GM20431 (cell line): ENCODE measurements around the gene KIFBP.
"Not testable (repeated sequence)": the region's sequence is repeated elsewhere in the genome, so short reads cannot be mapped to it uniquely, and the experiment has no call there.

Experiments
- in situ Hi-C: fragments of 300-500 bp; cut with MseI, MboI; formaldehyde crosslinking; loops from one replicate; pipeline ENCODE4 v1.15.0; 2020; ENCODE audit warnings: low sequenced_read_pairs; ENCODE audit not compliant: unreplicated experiment

KIFBP gene

DNA sequence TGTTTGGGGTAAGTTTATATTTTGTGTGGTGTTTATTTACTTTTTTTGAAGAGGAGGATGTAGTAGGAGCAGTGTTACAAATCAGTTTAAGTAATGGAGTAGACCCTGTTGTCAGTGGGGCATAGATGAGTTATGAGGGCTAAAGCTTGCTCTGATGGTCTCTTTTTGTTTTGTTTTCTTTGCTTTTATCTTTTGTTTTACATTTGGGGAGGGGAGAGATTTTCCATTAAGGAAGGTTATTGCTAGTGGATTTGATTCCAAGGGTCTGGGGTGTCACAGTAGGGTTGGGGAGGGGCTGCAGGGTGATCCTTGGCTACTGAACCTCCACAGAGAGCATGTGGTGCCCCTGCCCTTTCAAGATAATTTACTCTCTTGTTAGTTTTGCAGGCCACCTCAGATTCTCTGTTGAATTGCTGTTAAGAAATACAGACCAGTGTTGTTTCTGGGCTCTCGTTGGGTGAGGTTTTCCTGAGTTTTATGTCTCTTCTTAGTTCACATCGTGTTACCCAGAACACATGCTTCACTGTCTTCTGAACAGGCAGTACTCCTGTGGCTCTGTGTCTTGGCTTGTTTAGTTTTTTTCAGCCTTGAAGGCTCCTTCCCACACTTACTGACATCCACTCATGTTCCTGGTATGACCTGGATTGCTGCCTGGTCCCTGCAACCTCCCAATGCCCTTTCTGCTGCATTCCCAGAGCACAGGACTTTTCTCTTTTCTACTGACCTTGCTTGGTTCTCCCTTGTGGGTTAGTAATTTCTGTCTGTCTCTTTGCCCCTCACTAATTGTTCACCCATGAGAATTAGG, 4.2 kb downstream of the KIFBP start:
- in situ Hi-C loops: loop anchor here (25.0 kb wide), 1 partner anchor 219 kb away; the partner anchor contains the start of gene HKDC1

DNA sequence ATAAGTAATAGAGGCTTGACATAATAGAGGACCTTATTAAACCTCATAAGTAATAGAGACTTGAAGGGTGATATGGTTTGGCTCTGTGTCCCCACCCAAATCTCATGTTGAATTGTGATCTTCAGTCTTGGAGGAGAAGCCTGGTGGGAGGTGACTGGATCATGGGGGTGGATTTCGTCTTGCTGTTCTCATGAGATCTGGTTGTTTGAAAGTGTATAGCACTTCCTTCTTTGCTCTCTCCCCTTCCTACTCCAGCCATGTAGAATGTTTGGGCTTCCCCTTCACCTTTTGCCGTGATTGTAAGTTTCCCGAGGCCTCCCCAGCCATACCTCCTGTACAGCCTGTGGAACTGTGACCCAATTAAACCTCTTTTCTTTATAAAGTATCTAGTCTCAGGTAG, 8.6 kb downstream of the KIFBP start:
- in situ Hi-C loops: loop anchor here (25.0 kb wide), 1 partner anchor 215 kb away; the partner anchor contains the start of gene HKDC1

DNA sequence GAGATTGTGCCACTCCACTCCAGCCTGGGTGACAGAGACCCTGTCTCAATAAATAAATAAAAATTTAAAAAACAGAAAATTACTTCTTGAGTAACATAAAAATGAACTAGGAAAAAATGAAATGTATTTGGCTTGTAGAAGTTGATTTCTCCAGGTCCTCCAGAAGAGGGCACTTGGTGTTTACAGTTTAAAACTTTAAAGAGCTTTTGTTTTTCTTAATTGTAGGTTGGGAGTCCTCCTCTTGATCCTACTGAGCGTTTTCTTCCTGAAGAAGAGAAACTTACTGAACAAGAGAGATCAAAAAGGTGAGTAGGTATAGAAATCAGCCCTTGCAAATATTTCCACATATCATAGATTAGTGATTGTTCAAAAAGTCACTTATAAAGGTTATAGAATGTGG, 16.2 kb downstream of the KIFBP start:
- in situ Hi-C loops: loop anchor here (25.0 kb wide), 1 partner anchor 382 kb away; no protein-coding TSS in a partner anchor

DNA sequence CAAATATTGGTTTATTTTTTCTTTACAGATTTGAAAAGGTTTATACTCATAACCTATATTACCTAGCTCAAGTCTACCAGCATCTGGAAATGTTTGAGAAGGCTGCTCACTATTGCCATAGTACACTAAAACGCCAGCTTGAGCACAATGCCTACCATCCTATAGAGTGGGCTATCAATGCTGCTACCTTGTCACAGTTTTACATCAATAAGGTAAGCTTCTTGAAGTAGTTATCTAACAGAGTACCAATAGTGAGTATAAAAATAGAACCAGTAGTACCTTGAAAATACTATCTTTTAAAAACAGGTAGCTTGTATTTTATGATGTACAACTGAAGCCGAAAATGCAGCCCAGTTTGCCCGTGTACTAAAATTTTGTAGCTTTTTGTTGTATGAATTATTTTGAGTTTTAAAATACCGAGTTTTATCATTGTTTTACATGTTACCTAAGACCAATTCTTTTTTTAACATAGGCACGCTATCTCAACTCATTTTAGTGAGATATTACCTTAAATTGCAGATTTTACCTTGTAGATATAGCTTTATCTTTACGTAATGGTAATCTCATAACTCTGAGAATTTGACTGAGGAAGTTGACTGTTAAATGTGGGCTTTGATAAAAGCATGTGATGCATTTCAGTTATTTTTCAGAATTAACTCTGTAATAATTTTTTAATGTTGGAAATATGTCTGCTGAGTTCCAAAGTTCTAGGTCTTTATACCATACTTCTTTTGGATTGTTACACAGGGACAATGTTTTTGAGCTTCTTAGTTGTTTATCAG, 17.3 kb downstream of the KIFBP start:
- in situ Hi-C loops: loop anchor here (25.0 kb wide), 1 partner anchor 381 kb away; no protein-coding TSS in a partner anchor

DNA sequence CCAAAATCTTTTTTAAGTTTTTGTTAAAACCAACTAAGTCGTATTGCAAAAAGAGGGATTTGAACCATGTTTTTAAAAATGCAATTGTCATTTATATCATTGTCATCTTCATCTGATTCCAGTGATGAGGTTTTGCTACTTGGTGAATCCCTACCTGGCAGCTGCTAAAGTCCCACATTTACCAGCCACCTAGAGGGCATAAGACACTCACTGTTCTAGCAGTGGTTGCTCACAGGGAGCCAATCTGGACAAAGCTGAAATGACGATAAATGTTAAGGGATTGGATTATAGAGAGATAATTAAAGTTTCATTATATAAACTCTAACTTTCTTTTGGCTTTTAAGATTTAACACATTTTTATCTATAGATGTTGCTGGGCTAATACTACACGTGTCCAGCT, 18.7 kb downstream of the KIFBP start:
- in situ Hi-C loops: loop anchor here (25.0 kb wide), 1 partner anchor 380 kb away; no protein-coding TSS in a partner anchor

DNA sequence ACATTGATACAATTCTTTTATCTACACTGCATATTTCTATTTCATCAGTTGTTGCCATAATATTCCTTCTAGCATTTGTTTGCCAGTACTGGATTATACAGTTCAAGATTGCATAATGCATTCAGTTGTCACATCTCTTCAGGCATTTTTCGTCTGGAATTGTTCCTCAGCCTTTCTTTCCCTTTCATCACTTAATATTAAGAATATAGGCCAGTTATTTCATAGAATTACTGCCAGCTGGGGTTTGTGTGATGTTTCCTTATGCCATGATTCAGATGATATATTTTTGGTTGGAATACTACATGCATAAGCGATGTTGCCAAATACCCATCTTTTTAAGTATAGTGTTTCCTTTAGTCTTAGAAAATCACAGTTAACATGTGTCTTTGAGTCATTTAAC, 20.8 kb downstream of the KIFBP start:
- in situ Hi-C loops: loop anchor here (25.0 kb wide), 1 partner anchor 378 kb away; no protein-coding TSS in a partner anchor

DNA sequence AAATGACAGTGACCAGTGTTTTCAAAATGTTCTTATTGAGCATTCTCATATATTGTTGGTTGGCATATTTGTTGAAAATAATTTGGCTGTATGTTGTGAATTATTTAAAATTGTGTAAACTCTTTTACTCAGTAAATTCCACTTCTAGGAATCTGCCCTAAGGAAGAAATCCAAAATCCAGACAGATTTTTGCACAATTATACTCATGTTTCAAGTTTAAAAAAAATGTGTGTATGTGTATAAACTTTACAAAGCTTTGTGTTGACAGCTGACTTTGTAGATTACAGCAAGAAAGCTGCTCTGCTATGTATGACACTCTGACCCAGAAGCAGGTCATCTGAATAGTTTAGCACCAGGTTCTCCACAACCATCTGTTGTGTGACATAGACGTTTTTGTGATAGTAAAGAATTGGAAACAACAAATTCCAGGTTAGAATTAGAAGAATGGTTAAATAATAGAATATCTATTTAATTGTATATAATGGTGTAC, 21.6 kb downstream of the KIFBP start:
- in situ Hi-C loops: loop anchor here (10.0 to 25.0 kb wide), 2 partner anchors 95 to 377 kb away; no protein-coding TSS in a partner anchor

DNA sequence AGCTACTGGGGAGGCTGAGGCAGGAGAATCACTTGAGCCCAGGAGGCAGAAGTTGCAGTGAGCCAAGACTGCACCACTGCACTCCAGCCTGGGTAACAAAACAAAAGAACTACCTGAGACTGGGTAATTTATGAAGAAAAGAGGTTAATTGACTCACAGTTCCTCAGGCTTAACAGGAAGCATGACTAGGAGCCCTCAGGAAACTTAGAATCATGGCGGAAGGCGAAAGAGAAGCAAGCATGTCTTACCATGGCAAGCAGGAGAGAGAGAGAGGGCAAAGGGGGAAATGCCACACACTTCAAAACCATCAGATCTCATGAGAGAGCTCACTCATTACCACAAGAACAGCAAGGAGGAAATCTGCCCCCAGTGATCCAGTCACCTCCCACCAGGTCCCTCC, 24.2 kb downstream of the KIFBP start:
- in situ Hi-C loops: loop anchor here (10.0 to 25.0 kb wide), 2 partner anchors 92 to 375 kb away; no protein-coding TSS in a partner anchor

DNA sequence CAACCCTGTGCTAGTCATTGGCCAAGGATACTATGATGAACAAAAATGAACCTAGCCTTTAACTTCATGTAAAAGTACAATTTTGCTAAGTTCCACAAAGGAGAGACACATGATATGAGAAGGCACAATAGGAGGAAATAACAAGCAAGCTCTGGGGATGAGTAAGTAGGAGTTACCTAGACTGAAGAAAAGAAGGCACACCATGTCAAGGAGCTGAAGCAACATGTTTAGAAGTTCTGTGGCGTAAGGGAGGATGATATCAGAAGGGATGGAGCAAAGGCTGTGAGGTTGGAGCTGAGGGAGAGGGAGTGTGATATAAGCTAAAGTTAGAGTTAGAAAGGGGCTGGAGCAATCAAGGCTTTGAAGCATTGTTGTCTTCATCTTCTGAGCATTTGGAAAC, 25.6 kb downstream of the KIFBP start:
- in situ Hi-C loops: loop anchor here (10.0 to 25.0 kb wide), 2 partner anchors 91 to 373 kb away; no protein-coding TSS in a partner anchor

DNA sequence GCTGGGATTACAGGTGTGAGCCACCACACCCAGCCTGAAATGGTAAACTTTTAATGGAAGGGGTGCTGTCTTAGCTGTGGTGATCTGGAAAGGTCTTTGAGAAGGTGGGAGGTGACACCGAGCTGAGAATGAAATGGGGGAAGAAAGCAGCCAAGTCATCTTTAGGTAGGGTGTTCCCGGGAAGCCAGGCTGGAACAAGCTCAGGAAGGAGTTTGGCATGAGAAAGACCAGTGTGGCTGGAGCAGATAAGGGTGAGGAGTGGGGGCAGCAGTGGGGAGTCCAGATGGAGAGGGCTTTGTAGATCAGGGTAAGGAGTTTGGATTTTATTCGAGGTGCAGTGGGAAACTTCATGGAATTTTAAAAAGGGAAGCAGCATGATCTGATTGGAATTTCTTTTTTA, 30.0 kb downstream of the KIFBP start:
- in situ Hi-C loops: loop anchor here (10.0 to 25.0 kb wide), 2 partner anchors 86 to 369 kb away; no protein-coding TSS in a partner anchor

DNA sequence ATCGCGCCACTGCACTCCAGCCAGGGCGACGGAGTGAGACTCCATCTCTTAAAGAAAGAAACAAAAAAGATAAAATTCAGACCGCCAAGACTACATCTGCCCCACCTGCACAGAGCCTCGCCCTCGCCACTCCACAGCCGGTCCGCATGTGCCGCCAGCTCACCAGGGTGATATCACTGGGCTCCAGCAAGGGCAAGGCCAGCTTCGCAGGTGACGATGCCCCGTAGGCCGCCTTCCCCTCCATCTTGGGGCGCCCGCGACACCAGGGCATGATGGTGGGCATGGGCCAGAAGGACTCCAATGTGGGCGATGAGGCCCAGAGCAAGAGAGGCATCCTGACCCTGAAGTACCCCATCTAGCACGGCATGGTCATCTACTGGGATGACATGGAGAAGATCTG, 34.0 kb downstream of the KIFBP start:
- in situ Hi-C loops: loop anchor here (25.0 kb wide), 1 partner anchor 365 kb away; no protein-coding TSS in a partner anchor

DNA sequence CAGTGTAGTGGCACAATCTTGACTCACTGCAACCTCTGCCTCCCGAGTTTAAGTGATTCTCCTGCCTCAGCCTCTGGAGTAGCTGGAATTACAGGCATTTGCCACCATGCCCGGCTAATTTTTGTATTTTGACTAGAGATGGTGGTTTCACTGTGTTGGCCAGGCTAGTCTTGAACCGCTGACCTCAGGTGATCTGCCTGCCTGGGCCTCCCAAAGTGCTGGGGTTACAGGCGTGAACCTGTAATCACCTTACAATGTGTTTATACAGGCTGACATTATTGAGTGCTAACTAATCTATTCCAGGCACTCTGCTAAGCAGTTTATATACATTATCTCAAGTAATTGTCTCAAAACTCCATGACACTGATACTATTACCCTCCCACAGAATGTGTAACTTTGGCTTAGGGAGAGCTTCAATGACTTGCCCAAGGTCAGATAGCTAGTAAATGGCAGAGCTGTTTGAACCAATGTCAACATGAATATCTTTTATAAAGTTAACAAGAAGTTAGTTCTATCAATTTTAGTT, 36.8 kb downstream of the KIFBP start:
- in situ Hi-C loops: no loop called here

DNA sequence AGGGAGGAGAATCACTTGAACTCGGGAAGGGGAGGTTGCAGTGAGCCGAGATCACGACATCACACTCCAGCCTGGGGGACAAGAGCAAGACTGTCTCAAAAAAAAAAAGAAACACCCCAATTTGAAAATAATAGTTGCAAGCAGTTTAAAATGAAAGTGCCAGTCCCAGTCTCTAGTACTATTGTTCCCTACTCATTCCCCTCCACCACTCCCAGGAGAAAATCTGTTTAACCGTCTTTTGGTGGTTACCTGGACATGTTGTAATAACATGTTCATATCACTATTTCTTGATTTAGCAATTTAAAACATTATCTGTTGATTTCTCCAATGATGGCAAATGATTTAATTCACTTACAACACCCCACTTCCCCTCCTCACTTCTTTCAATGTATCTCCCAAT, 44.7 kb downstream of the KIFBP start:
- in situ Hi-C loops: no loop called here

DNA sequence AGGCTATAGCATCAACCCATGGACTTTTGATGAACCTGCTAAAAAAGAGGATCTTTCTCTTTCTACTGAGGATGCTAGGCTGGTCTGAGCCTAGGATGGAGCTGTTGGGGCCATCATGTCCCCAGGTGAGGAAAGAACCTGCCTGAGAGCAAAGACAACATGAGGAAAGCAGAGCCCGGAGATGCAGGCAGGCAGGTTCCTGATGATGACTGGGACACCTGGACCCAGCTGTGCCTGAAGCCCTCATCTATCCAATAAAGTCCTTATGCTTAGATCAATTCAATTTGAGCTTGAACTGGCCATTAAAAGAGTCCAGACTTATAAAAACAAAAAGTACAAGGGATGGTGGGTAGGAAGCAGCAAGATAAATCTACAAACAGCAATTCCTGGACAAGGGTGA, 48.9 kb downstream of the KIFBP start:
- in situ Hi-C loops: no loop called here

DNA sequence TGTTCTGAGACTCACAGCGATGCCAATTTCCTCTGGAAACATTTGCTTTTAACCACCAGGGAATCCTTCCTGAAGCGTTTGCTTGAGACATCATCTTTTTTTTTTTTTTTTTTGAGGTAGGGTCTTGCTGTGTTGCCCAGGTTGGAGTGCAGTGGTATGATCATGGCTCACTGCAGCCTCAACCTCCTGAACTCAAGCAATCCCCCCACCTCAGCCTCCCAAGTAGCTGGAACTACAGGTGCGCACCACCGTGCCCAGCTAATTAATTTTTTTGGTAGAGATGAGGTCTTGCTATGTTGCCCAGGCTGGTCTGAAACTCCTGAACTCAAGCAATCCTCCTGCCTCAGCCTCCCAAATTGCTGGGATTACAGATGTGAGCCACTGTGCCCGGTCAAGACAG, 52.3 kb downstream of the KIFBP start:
- in situ Hi-C loops: not testable (repeated sequence)

DNA sequence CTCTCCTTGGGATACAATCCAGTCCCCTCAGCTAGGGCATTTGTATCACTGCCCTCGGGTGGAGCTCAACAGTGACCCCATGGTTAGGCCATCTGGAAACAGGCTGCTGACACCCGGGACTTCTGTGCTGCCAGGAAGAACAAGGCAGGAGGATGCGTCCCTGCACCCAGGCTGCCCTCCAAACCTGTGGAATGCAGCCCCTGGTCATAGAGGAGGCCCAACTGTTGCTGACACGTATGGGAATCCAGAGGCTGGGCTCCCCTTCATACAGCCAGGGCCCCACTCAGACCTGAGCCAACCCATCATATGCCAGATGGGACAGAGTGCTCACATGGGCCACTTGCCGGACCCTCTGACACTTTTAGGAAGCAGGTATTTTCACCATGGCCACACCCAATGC, 53.8 kb downstream of the KIFBP start:
- in situ Hi-C loops: no loop called here

DNA sequence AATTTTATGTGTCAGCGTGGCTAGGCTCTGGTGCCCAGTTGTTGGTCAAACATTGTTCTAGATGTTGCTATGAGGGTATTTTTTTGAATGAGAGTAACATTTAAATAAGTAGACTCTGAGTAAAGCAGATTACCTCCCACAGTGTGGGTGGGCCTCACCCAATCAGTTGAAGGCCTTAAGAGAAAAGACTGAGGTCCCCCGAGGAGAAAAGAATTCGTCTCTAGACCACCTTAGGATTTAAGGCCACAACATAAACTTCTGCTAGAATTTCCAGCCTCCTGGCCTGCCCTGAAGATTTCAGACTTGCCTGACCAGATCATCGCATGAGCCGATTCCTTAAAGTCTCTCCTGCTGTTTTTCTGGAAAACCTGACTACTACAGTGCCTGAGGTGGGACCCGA, 54.2 kb downstream of the KIFBP start:
- in situ Hi-C loops: no loop called here

DNA sequence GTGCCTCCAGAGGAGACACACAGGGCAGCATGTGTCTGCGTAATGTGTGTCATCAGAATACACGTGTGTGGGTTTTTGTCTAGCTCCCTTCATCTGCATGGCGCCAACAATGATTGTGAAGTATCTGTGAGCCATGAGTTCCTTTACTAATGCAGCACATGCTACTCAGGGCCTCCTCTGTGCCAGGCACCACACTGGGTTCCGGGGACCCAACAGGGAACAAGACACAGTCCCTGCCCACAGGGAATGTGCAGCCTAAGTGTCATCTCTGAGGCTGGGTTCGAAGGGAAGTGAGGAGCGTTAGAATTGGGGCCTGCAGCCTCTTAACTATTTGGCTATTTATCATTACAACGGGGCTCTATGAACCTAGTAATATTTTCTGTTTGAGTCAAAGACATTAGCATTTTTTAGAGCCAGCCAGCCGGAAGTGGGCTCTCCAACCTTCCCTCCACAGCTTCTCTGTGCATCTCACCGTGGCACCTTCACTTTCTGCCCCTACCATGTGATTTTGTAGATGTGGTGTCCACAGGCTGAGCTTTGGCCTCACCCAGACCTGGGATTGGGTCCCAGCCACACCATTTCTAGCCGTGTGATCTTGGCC, 55.4 kb downstream of the KIFBP start:
- in situ Hi-C loops: no loop called here

DNA sequence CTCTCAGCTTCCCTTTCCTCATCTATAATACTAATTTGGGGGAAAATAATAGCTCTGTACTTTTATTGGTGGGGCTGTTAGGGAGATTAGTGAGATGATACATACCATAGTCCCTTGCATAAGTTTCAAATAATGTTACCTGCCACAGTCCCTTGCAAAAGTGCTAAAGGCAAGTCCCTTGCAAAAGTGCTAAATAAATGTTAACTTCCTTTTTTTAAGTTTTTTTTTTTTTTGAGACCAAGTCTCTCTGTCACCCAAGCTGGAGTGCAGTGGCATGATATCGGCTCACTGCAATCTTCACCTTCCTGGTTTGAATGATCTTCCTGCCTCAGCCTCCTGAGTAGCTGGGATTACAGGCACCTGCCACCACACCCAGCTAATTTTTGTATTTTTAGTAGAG, 55.9 kb downstream of the KIFBP start:
- in situ Hi-C loops: no loop called here
